SK-N-MC (cell line): ENCODE results near the gene TSNAX.

Source experiments
- EZH2 ChIP-seq: fragments of 200-600 bp; sonication (generic); IDR thresholded peaks from one replicate; pipeline ENCODE4 v1.6.1; 2017; ENCODE audit warnings: antibody characterized with exemption
- FOXP2 ChIP-seq: optimal IDR thresholded peaks from 2 replicates; pipeline ENCODE3; 2011; ENCODE audit warnings: mild to moderate bottlenecking, moderate library complexity; ENCODE audit not compliant: insufficient read depth; ENCODE audit errors: extremely low read length, control extremely low read depth
- POLR2AphosphoS5 ChIP-seq: IDR thresholded peaks from 2 replicates; pipeline ENCODE4 v1.6.1; 2012; ENCODE audit warnings: mild to moderate bottlenecking, low read depth, low read length, borderline replicate concordance

DNA sequence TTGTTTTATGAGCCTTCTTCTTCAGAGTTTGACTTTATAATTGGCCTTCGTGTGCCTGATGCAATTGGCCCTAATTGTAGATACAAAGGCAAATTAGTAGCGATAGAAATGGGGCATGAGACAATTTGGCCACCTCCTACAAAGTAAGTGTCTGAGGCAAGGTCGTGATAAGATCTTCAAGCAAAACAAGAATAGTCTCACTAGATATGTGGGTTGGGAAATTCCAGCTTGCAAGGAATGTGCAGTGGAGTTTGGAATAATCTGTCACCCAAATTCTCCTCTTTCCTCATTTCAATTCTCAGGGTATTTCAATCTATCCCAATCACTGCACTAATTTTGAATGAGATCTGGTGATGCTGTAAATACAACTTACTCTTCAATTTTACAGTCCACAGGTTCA is 11.4 kb upstream of the TSNAX start:
- TF ChIP-seq POLR2AphosphoS5 = no peak
- TF ChIP-seq EZH2 = no peak
- no peak for TF ChIP-seq FOXP2
